ENCODE measurements around the gene ZBTB20. TPM values are rescaled to one million over a fixed set of nuclear protein-coding genes. Genes with fewer than 3 reads are reported as not detected.

The ZBTB20 gene
- total and polyA plus RNA-seq, 10 of the 15 experiments (the other 5 are each of a cell fraction or from before 2014, with no cell fraction given): 0.20 to 5.5 (median 2.2) TPM

- DNase-seq (ENCODE audit: low read depth, low spot score) (no peak), FAIRE-seq (no peak), ATAC-seq (no peak)
- 83% methylated on average over 3 of the region's 3 CpGs for WGBS (ENCODE audit: insufficient coverage, insufficient replicate concordance, low lambda C conversion rate, missing lambda C conversion rate)
- H3K27me3 ChIP-seq (replicated peaks in 1 of 2; ENCODE audit: control insufficient read depth in 2 of 2, insufficient read depth in 2 of 2, low read length in 1 of 2): no peaks in the 10 kb centered on the region
- RAD21 ChIA-PET (ENCODE audit: unreplicated experiment): no interaction called here
- in situ Hi-C loops (cut with MboI) (loop anchor here (25.0 kb wide), 1 partner anchor 964 kb away; no protein-coding TSS in a partner anchor), intact Hi-C loops (cut with micrococcal nuclease; ENCODE audit: unreplicated experiment) (no loop called here)
- SMC1A ChIA-PET (ENCODE audit: uncharacterized antibody, unreplicated experiment): no interaction called here
- CTCF ChIA-PET: interaction anchor here (1.1 kb wide), 1 partner anchor 11 kb away, joined by 5 read pairs; no protein-coding TSS in a partner anchor
- no peak overlapping the region for H3K4me3 ChIP-seq
- H3K9me3 ChIP-seq (replicated peaks; ENCODE audit: control insufficient read depth, insufficient read depth, low read length): no peaks in the 10 kb centered on the region
- no peaks in the 10 kb centered on the region for H4K20me1 ChIP-seq (ENCODE audit: control insufficient read depth, insufficient read depth)
- no peaks in the 10 kb centered on the region for H3K4me1 ChIP-seq (ENCODE audit: control insufficient read depth, insufficient read depth, low read length)
- no peak overlapping the region for H3K27ac ChIP-seq (ENCODE audit: control insufficient read depth, insufficient read depth)
- BruUV-seq (replicated peaks): no TSS peak
- H2AFZ ChIP-seq (ENCODE audit: control insufficient read depth, low read depth, low read length): no peak overlapping the region
- H3K36me3 ChIP-seq (ENCODE audit: control insufficient read depth in 2 of 2, insufficient read depth in 2 of 2, low read length in 1 of 2): no peaks in the 10 kb centered on the region
- no peak overlapping the region for H3K4me2 ChIP-seq (ENCODE audit: control insufficient read depth, insufficient read depth)
- no peak overlapping the region for H3K9ac ChIP-seq (ENCODE audit: control insufficient read depth, insufficient read depth, low read length)
- no peaks in the 10 kb centered on the region for H3K79me2 ChIP-seq (ENCODE audit: control insufficient read depth, insufficient read depth, low read length)
- POLR2A ChIA-PET: interaction anchor here (0.6 kb wide), 1 partner anchor 130 kb away, joined by 3 read pairs; no protein-coding TSS in a partner anchor
- TF ChIP-seq CEBPB (IDR thresholded peaks at IDR 0.05; ENCODE audit: borderline replicate concordance in 1 of 2, low read depth in 2 of 2, low read length in 2 of 2): no peak
- TF ChIP-seq BCL11A (IDR thresholded peaks at IDR 0.05; ENCODE audit: low read depth, low read length): no peak
- TF ChIP-seq ASH2L (IDR thresholded peaks at IDR 0.05; ENCODE audit: borderline replicate concordance, low read depth): no peak
- TF ChIP-seq ZBTB11 (CRISPR knock-in tag; IDR thresholded peaks at IDR 0.05): no peak
- no peak for TF ChIP-seq GATAD2B (conservative IDR thresholded peaks at IDR 0.05; ENCODE audit: low read depth)
- no peak for TF ChIP-seq SMAD5 (IDR thresholded peaks at IDR 0.05; ENCODE audit: low read depth)
- TF ChIP-seq REST (IDR thresholded peaks at IDR 0.05; ENCODE audit: low read depth, low read length): no peak
- no peak for TF ChIP-seq ZNF217 (IDR thresholded peaks at IDR 0.05)
- TF ChIP-seq RCOR1 (conservative IDR thresholded peaks at IDR 0.05; ENCODE audit: low read depth, low read length): no peak
- TF ChIP-seq ATF3 (IDR thresholded peaks at IDR 0.05; ENCODE audit: borderline replicate concordance, extremely low read depth, low read depth, low read length): no peak
- TF ChIP-seq POU2F2 (IDR thresholded peaks at IDR 0.05; ENCODE audit: borderline replicate concordance, low read depth, low read length): no peak
- TF ChIP-seq BCL3 (IDR thresholded peaks at IDR 0.05; ENCODE audit: borderline replicate concordance, insufficient read depth, low read depth, low read length, poor library complexity, severe bottlenecking): no peak
Measured at GRCh38 chr3:114848643-114849350, 298.3 kb downstream of the ZBTB20 start.
